Osteoblast (primary cell): ENCODE data around the gene CCDC102B. TPM values are rescaled to one million over a fixed set of nuclear protein-coding genes. Genes with fewer than 3 reads are reported as not detected.

Source experiments
- DNase-seq: peaks from one replicate; pipeline ENCODE4 v3.0.0; 2011; ENCODE audit warnings: low spot score, mixed read lengths; ENCODE audit not compliant: insufficient read length; ENCODE audit errors: missing footprints
- H2AFZ ChIP-seq: 2 replicates; pipeline ENCODE4 v1.6.0; 2011; ENCODE audit warnings: mild to moderate bottlenecking, low read length
- H3K27ac ChIP-seq: 2 replicates; pipeline ENCODE4 v1.5.1; 2011; ENCODE audit warnings: mild to moderate bottlenecking, low read depth, low read length, moderate library complexity
- H3K27me3 ChIP-seq: 2 replicates; pipeline ENCODE4 v1.6.0; 2012; ENCODE audit warnings: mild to moderate bottlenecking, control low read depth, inconsistent platforms, low read length, moderate library complexity; ENCODE audit not compliant: insufficient read depth
- H3K36me3 ChIP-seq: 2 replicates; pipeline ENCODE4 v1.5.1; 2011; ENCODE audit warnings: mild to moderate bottlenecking, low read length, control low read depth, moderate library complexity; ENCODE audit not compliant: insufficient read depth
- H3K4me1 ChIP-seq: 2 replicates; pipeline ENCODE4 v1.5.1; 2011; ENCODE audit warnings: mild to moderate bottlenecking, low read length, control low read depth, moderate library complexity; ENCODE audit not compliant: insufficient read depth
- H3K4me2 ChIP-seq: 2 replicates; pipeline ENCODE4 v1.6.0; 2011; ENCODE audit warnings: mild to moderate bottlenecking, low read length; ENCODE audit not compliant: insufficient read depth
- H3K4me3 ChIP-seq: fragments of 200-600 bp; sonication (generic); 3 replicates; pipeline ENCODE4 v1.5.1; 2012; ENCODE audit warnings: mild to moderate bottlenecking, low read length, inconsistent platforms; ENCODE audit not compliant: insufficient read depth
- H3K79me2 ChIP-seq: 2 replicates; pipeline ENCODE4 v1.6.0; 2012; ENCODE audit warnings: mild to moderate bottlenecking, low read length, control low read depth, inconsistent platforms; ENCODE audit not compliant: insufficient read depth
- H3K9me3 ChIP-seq: 2 replicates; pipeline ENCODE4 v1.5.1; 2011; ENCODE audit warnings: low read depth, low read length, control low read depth
- H4K20me1 ChIP-seq: 2 replicates; pipeline ENCODE4 v1.6.0; 2012; ENCODE audit warnings: mild to moderate bottlenecking, low read length, control low read depth; ENCODE audit not compliant: insufficient read depth
- total RNA-seq: library from RNA; depleted of rRNA; stranded (reverse); fragments of >200 nt; gene quantifications from 2 replicates; pipeline ENCODE4 v1.2.3, GENCODE V29; 2012
- TF ChIP-seq, protein P1 (sequence below): IDR thresholded peaks from 2 replicates; pipeline ENCODE4 v1.5.1; 2011; ENCODE audit warnings: mild to moderate bottlenecking, low read depth, low read length, moderate library complexity; ENCODE audit errors: extremely low read depth

The CCDC102B gene
- total RNA-seq, 1 donor = 9.4 TPM

DNA sequence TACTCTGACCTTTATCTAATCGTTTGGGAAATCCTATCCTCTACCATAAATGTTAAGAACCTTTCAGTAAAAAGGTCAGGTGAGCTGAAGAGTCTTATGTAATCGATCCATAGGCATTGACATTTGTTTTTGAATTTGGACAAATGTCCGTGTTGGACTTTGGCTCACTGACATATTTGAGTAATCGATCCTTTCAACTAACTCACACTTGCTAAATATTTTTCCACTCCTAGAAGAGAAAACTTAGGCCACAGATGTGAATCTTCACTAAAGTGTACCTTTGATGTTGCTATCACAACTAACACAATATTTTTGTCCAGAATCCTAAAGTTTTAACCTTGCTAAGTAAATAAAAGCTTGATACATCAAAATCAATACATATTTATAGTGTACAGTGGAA, 89.5 kb downstream of the CCDC102B start:
- H2AFZ ChIP-seq = no peak overlapping the region
- no peak overlapping the region for H3K4me2 ChIP-seq
- H3K27me3 ChIP-seq = no peaks in the 10 kb centered on the region
- DNase-seq = no peak
- H3K9me3 ChIP-seq = no peaks in the 10 kb centered on the region
- no peak overlapping the region for H3K27ac ChIP-seq
- no peaks in the 10 kb centered on the region for H3K79me2 ChIP-seq
- H3K36me3 ChIP-seq = no peaks in the 10 kb centered on the region
- H3K4me3 ChIP-seq = no peak overlapping the region
- H4K20me1 ChIP-seq = no peaks in the 10 kb centered on the region
- H3K4me1 ChIP-seq = no peaks in the 10 kb centered on the region
- TF ChIP-seq, protein P1, sequence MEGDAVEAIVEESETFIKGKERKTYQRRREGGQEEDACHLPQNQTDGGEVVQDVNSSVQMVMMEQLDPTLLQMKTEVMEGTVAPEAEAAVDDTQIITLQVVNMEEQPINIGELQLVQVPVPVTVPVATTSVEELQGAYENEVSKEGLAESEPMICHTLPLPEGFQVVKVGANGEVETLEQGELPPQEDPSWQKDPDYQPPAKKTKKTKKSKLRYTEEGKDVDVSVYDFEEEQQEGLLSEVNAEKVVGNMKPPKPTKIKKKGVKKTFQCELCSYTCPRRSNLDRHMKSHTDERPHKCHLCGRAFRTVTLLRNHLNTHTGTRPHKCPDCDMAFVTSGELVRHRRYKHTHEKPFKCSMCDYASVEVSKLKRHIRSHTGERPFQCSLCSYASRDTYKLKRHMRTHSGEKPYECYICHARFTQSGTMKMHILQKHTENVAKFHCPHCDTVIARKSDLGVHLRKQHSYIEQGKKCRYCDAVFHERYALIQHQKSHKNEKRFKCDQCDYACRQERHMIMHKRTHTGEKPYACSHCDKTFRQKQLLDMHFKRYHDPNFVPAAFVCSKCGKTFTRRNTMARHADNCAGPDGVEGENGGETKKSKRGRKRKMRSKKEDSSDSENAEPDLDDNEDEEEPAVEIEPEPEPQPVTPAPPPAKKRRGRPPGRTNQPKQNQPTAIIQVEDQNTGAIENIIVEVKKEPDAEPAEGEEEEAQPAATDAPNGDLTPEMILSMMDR = no peak

GRCh38 chr18:68893354-68893753, 95.5 kb downstream of the CCDC102B start:
- no peak for DNase-seq
- H2AFZ ChIP-seq = peak overlapping the region; percentile 7

DNA sequence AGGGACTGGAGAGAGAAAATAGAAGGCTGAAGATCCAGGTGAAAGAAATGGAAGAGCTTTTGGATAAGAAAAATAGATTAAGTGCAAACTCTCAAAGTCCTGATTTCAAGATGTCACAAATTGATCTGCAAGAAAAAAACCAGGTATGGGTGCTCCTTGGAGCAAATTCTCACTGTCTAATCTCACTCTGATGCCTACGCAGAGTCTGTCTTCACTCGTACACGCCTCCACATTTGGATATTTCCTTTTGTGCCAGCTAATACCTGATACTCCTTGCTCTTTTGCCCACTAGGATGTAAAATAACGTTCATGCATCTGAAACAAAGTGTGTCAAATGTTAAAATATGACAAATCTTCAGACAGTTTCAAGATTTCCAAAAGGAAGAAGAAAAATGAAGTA, 99.4 kb downstream of the CCDC102B start:
- H3K4me3 ChIP-seq = no peak overlapping the region
- TF ChIP-seq, protein P1 = no peak
- no peaks in the 10 kb centered on the region for H3K4me1 ChIP-seq
- H3K27ac ChIP-seq = no peak overlapping the region
- no peak overlapping the region for H2AFZ ChIP-seq
- no peaks in the 10 kb centered on the region for H4K20me1 ChIP-seq
- H3K36me3 ChIP-seq = no peaks in the 10 kb centered on the region
- no peak overlapping the region for H3K4me2 ChIP-seq
- DNase-seq = no peak
- H3K79me2 ChIP-seq = no peaks in the 10 kb centered on the region
- H3K9me3 ChIP-seq = no peaks in the 10 kb centered on the region
- H3K27me3 ChIP-seq = no peaks in the 10 kb centered on the region

More at GRCh38 chr18:68893354-68893753, 95.5 kb downstream of the CCDC102B start:
- no peaks in the 10 kb centered on the region for H3K27me3 ChIP-seq
- H3K27ac ChIP-seq = no peak overlapping the region
- H3K9me3 ChIP-seq = no peaks in the 10 kb centered on the region
- no peak overlapping the region for H3K4me3 ChIP-seq
- H3K36me3 ChIP-seq = no peaks in the 10 kb centered on the region
- no peak overlapping the region for H3K4me2 ChIP-seq
- H3K4me1 ChIP-seq = no peaks in the 10 kb centered on the region
- no peaks in the 10 kb centered on the region for H4K20me1 ChIP-seq
- H3K79me2 ChIP-seq = no peaks in the 10 kb centered on the region
- TF ChIP-seq, protein P1 = no peak

GRCh38 chr18:68909579-68909978, 111.7 kb downstream of the CCDC102B start:
- Histone ChIP-seq H3K4me1 (no peaks in the 10 kb centered on the region), H3K4me2 (no peak overlapping the region), H3K79me2 (no peaks in the 10 kb centered on the region), H2AFZ (no peak overlapping the region), H3K36me3 (no peaks in the 10 kb centered on the region), H4K20me1 (no peaks in the 10 kb centered on the region), H3K9me3 (no peaks in the 10 kb centered on the region), H3K27ac (no peak overlapping the region), H3K4me3 (no peak overlapping the region), H3K27me3 (no peaks in the 10 kb centered on the region)
- TF ChIP-seq, protein P1 = no peak
- peak; percentile 17 for DNase-seq
